Measurements from ENCODE around the gene MAGOH.

DNA sequence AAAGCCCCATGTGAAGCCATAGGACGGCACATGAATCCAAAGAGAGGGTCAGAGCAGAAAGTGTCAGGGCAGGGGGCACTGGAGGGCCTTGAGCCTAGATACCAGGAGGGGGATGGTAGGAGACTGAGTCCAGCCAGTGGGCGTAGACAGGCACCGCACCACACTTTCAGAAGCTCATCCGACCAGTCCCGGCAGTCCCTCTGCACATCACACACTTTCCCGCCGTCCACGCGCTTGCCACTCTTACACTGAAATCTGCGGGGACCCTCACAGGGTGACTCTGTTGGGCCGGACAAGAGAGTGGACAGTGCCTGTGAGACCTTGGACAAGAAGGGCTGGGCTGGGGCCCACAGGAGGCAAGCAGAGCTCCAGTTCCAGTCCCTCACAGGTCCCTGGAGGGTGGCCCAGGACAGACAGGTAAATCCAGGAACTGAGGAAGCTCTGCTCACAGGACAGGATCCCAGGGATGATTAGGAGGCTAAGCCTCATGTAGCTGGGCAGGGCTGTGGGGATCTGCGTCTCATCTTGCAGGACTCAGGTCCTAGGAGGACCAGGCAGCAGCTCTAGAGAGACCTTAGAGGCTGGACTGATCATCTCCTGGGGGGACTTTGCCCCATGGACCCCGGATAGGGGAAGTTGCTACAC lies 36.3 kb upstream of the MAGOH start:
- TF ChIP-seq CTCF (IDR thresholded peaks at IDR 0.05 in 8 of 11, conservative IDR thresholded peaks at IDR 0.05 in 3 of 11), result no peak
- no peak for TF ChIP-seq POLR2A (IDR thresholded peaks at IDR 0.05)

Measured in spleen (tissue), 7 donors.